ENCODE measurements around the gene IFT25. TPM values are rescaled to one million over a fixed set of nuclear protein-coding genes. Genes with fewer than 3 reads are reported as not detected.

The IFT25 gene
- total and polyA plus RNA-seq, 7 donors: 4.6 to 10.3 (median 5.4) TPM

DNA sequence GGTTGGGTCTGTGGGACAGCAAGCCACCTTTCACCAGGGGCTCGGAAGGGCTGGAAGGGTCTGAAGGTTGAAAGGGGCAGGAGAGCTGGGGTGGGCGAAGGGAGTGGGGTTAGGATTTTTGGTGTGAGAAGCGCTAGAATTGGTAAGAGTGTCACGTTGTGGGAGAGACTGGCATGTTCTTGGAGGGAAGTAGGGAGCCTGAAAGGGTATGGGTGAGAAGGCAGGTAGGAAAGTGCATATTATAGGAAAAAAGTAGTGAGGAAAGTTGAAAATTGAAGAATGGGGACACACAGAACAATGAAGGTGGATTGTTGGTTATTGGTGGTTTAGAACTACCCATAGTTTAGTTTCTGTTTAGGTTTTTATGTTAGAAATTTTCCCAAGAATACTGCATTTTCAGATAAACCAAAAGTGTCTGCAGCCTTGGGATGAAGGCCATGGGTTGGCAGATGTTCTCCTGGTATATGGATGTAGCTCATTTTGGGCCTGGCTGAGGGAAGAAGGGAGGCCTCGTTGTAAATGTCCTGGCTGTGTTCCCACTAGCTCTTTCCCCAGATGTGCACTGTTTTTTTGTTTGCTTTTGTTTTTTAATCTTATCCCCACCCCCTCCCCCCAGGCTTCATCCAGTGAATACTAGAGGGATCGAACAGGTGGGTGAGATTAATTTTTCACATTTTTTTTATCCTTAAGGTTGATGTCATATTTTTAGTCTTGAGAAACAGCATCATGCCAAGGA, 1.8 kb upstream of the IFT25 start:
- WGBS, 3 donors: 44 to 50% (median 47%) methylated on average over 6 of the region's 6 CpGs
- H3K36me3 ChIP-seq (ENCODE audit: insufficient read depth in 1 of 2, low read depth in 1 of 2): peaks cover 3 to 10% of the 10 kb centered on the region in 2 donors
- H3K4me1 ChIP-seq: peaks cover 20% of the 10 kb centered on the region
- H3K4me3 ChIP-seq: peak overlapping the region; percentile 90
- ATAC-seq (no peak), DNase-seq (no peak)
- intact Hi-C loops (cut with DNase I): loop anchor here in 1 of 2 donors (2.0 to 5.0 kb wide), 3 partner anchors 59 to 105 kb away; partner anchors contain the start of genes TCEANC2, TMEM59 and YIPF1
- H3K9me3 ChIP-seq: no peaks in the 10 kb centered on the region
- TF ChIP-seq, protein P1, sequence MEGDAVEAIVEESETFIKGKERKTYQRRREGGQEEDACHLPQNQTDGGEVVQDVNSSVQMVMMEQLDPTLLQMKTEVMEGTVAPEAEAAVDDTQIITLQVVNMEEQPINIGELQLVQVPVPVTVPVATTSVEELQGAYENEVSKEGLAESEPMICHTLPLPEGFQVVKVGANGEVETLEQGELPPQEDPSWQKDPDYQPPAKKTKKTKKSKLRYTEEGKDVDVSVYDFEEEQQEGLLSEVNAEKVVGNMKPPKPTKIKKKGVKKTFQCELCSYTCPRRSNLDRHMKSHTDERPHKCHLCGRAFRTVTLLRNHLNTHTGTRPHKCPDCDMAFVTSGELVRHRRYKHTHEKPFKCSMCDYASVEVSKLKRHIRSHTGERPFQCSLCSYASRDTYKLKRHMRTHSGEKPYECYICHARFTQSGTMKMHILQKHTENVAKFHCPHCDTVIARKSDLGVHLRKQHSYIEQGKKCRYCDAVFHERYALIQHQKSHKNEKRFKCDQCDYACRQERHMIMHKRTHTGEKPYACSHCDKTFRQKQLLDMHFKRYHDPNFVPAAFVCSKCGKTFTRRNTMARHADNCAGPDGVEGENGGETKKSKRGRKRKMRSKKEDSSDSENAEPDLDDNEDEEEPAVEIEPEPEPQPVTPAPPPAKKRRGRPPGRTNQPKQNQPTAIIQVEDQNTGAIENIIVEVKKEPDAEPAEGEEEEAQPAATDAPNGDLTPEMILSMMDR (IDR thresholded peaks at IDR 0.05): no peak
- H3K27me3 ChIP-seq (ENCODE audit: insufficient read depth in 3 of 3, low read length in 2 of 3): no peaks in the 10 kb centered on the region
- H3K27ac ChIP-seq: peak overlapping the region; percentile 89

DNA sequence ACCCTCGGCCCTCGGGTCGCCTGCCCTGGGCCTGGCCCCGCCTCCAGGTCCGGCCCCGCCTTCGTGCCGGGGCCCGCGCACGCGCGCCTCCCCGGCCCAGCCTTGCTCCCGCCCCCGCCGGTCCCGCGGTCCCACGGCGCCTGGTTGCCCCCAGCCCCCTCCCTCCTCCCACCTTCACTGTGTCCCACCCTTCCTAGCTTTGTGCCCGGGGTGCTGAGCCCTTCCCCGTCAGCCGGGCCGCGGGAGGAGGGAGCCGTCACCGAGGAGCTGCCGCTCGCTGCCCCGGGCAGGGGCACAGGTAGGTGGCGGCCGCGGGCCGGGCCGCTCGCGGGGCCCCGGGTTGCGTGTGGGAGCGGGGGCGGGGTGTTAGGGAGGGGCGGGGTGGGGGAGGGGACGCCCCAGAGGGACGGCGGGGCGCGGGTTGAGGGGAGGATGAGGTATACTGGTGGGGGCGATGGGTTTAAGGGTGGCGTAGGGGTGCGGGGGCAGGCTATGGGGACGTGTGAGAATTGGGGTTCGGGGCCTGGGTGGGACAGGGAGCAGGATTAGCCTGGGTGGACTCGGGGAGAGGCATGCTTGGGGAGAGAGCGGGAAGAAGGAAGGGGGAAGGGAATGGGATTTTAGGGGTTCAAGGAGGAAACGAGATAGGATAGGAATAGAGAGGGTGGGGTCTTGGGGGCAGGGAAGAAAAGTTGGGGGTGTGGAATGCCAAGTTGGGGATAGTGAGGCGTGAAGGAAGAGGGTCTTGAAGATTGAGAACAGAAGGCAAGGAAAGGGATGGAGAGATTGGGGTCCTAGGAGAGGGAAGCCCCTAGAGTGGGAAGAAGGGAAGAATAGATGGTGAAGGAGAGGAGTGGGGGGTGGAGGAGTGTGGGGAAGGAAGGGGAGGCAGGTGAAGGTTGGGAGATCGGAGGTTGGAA, 1.0 kb upstream of the IFT25 start, which contains the start of gene LRRC42:
LRRC42 (plus strand) TSS at position 99 of the 920 bp plus-strand sequence. CDS start 5,650 bp downstream, outside the sequence.
- H3K36me3 ChIP-seq (ENCODE audit: insufficient read depth in 1 of 2, low read depth in 1 of 2): peaks cover 0 to 1% of the 10 kb centered on the region in 2 donors
- no peaks in the 10 kb centered on the region for H3K27me3 ChIP-seq (ENCODE audit: insufficient read depth in 3 of 3, low read length in 2 of 3)
- WGBS, 3 donors: 1 to 2% (median 1%) methylated on average over 38 to 58 of the region's 58 CpGs
- TF ChIP-seq, protein P1 (IDR thresholded peaks at IDR 0.05): peak; percentile 22
- peak within 1 kb of the TSS; percentile 90 for H3K4me3 ChIP-seq
- H3K27ac ChIP-seq: peak within 1 kb of the TSS; percentile 89
- intact Hi-C loops (cut with DNase I): loop anchor here in 1 of 2 donors (2.0 to 5.0 kb wide), 3 partner anchors 58 to 106 kb away; partner anchors contain the start of genes TCEANC2, TMEM59 and YIPF1
- no peaks in the 10 kb centered on the region for H3K9me3 ChIP-seq
- H3K4me1 ChIP-seq: peaks cover 20% of the 10 kb centered on the region
- ATAC-seq (peak; percentile 88 to 92 (median 90)), DNase-seq (no peak)

DNA sequence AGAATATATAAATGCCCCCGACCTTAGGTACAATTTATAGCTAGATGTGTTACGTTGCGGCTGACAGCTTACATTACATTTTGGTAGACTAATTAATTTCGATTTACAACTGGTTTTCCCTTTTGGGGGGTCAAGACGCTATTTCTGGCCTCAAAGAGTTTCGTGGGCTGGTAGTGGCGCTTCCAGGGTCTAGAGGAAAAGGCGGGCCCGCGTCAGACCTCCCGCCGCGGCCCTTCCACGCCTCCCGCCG, 391 bp downstream of the IFT25 start:
- H3K27ac ChIP-seq: peak overlapping the region; percentile 89
- H3K4me1 ChIP-seq: peaks cover 20% of the 10 kb centered on the region
- ATAC-seq: no peak
- no peaks in the 10 kb centered on the region for H3K9me3 ChIP-seq
- H3K36me3 ChIP-seq (ENCODE audit: insufficient read depth in 1 of 2, low read depth in 1 of 2): no peaks in the 10 kb centered on the region
- TF ChIP-seq, protein P1 (IDR thresholded peaks at IDR 0.05): no peak
- no peaks in the 10 kb centered on the region for H3K27me3 ChIP-seq (ENCODE audit: insufficient read depth in 3 of 3, low read length in 2 of 3)
- intact Hi-C loops (cut with DNase I): loop anchor here (2.0 to 5.0 kb wide), 3 partner anchors 54 to 107 kb away; partner anchors contain the start of genes TCEANC2 (in 1 of the 2) and TMEM59 (in 1 of the 2)
- no peak for DNase-seq
- WGBS, 3 donors: 0 to 1% (median 0%) methylated on average over 16 of the region's 16 CpGs
- peak overlapping the region; percentile 90 for H3K4me3 ChIP-seq

GRCh38 chr1:53944469-53945182, 873 bp downstream of the IFT25 start:
- Histone ChIP-seq H3K27me3 (ENCODE audit: insufficient read depth in 3 of 3, low read length in 2 of 3) (no peaks in the 10 kb centered on the region), H3K4me3 (peak overlapping the region; percentile 90), H3K9me3 (no peaks in the 10 kb centered on the region), H3K27ac (peak overlapping the region; percentile 89), H3K36me3 (ENCODE audit: insufficient read depth in 1 of 2, low read depth in 1 of 2) (no peaks in the 10 kb centered on the region), H3K4me1 (peaks cover 20% of the 10 kb centered on the region)
- ATAC-seq (no peak), DNase-seq (no peak)
- TF ChIP-seq, protein P1 (IDR thresholded peaks at IDR 0.05): no peak
- intact Hi-C loops (cut with DNase I): loop anchor here (2.0 to 5.0 kb wide), 3 partner anchors 54 to 108 kb away; partner anchors contain the start of genes TCEANC2 (in 1 of the 2) and TMEM59 (in 1 of the 2)
- WGBS, 3 donors: 60 to 66% (median 61%) methylated on average over 20 of the region's 20 CpGs

All from psoas muscle (tissue), 8 donors.